Measurements from ENCODE around the gene ZFPM1.

ZFPM1 gene

GRCh38 chr16:88486398-88487123, 33.5 kb downstream of the ZFPM1 start:
- no peak for TF ChIP-seq GABPA (IDR thresholded peaks at IDR 0.05; ENCODE audit: low read depth)
- TF ChIP-seq, protein P1, sequence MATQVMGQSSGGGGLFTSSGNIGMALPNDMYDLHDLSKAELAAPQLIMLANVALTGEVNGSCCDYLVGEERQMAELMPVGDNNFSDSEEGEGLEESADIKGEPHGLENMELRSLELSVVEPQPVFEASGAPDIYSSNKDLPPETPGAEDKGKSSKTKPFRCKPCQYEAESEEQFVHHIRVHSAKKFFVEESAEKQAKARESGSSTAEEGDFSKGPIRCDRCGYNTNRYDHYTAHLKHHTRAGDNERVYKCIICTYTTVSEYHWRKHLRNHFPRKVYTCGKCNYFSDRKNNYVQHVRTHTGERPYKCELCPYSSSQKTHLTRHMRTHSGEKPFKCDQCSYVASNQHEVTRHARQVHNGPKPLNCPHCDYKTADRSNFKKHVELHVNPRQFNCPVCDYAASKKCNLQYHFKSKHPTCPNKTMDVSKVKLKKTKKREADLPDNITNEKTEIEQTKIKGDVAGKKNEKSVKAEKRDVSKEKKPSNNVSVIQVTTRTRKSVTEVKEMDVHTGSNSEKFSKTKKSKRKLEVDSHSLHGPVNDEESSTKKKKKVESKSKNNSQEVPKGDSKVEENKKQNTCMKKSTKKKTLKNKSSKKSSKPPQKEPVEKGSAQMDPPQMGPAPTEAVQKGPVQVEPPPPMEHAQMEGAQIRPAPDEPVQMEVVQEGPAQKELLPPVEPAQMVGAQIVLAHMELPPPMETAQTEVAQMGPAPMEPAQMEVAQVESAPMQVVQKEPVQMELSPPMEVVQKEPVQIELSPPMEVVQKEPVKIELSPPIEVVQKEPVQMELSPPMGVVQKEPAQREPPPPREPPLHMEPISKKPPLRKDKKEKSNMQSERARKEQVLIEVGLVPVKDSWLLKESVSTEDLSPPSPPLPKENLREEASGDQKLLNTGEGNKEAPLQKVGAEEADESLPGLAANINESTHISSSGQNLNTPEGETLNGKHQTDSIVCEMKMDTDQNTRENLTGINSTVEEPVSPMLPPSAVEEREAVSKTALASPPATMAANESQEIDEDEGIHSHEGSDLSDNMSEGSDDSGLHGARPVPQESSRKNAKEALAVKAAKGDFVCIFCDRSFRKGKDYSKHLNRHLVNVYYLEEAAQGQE (IDR thresholded peaks at IDR 0.05; ENCODE audit: insufficient replicate concordance, low read depth) = no peak
- no peak for TF ChIP-seq SPI1 (IDR thresholded peaks at IDR 0.05; ENCODE audit: borderline replicate concordance, low read depth)
- TF ChIP-seq POLR2AphosphoS5 (IDR thresholded peaks at IDR 0.05; ENCODE audit: low read depth) = no peak
- TF ChIP-seq CTCF (IDR thresholded peaks at IDR 0.05; ENCODE audit: insufficient read depth, low read length) = no peak
- Histone ChIP-seq H3K4me3 (replicated peaks; ENCODE audit: insufficient read depth, low read length) (no peak overlapping the region), H3K27me3 (ENCODE audit: insufficient read depth, poor library complexity, severe bottlenecking) (no peaks in the 10 kb centered on the region), H3K27ac (replicated peaks) (no peak overlapping the region)
- DNase-seq (ENCODE audit: low read depth in 1 of 2, low spot score in 1 of 2) = no peak

DNA sequence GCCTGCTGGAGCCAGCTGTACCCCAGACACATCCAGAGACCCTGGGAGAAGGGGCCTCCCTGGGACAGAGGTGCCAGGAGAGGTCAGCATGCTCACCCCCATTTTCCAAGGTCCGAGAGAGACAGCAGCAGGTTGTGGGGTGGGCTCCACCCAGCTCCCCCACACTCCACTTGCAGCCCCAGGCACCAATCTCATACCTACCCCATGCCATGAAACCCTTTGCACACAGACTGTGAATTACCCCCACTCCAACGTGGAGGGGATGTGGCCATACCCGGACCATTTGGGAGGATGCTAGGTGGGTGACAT, 34.0 kb downstream of the ZFPM1 start:
- DNase-seq (ENCODE audit: low read depth in 1 of 2, low spot score in 1 of 2) = no peak
- Histone ChIP-seq H3K27ac (replicated peaks) (no peak overlapping the region), H3K27me3 (ENCODE audit: insufficient read depth, poor library complexity, severe bottlenecking) (no peaks in the 10 kb centered on the region), H3K4me3 (replicated peaks; ENCODE audit: insufficient read depth, low read length) (no peak overlapping the region)
- no peak for TF ChIP-seq POLR2AphosphoS5 (IDR thresholded peaks at IDR 0.05; ENCODE audit: low read depth)
- TF ChIP-seq, protein P1 (IDR thresholded peaks at IDR 0.05; ENCODE audit: insufficient replicate concordance, low read depth) = no peak
- no peak for TF ChIP-seq SPI1 (IDR thresholded peaks at IDR 0.05; ENCODE audit: borderline replicate concordance, low read depth)
- no peak for TF ChIP-seq CTCF (IDR thresholded peaks at IDR 0.05; ENCODE audit: insufficient read depth, low read length)

- no peak for DNase-seq (ENCODE audit: low read depth in 1 of 2, low spot score in 1 of 2)
- H3K27me3 ChIP-seq (ENCODE audit: insufficient read depth, poor library complexity, severe bottlenecking) = no peaks in the 10 kb centered on the region
- no peak overlapping the region for H3K27ac ChIP-seq (replicated peaks)
- TF ChIP-seq CTCF (IDR thresholded peaks at IDR 0.05; ENCODE audit: insufficient read depth, low read length) = no peak
- no peak for TF ChIP-seq GABPA (IDR thresholded peaks at IDR 0.05; ENCODE audit: low read depth)
- no peak for TF ChIP-seq POLR2AphosphoS5 (IDR thresholded peaks at IDR 0.05; ENCODE audit: low read depth)
- TF ChIP-seq SPI1 (IDR thresholded peaks at IDR 0.05; ENCODE audit: borderline replicate concordance, low read depth) = no peak
- TF ChIP-seq, protein P1 (IDR thresholded peaks at IDR 0.05; ENCODE audit: insufficient replicate concordance, low read depth) = no peak
- no peak overlapping the region for H3K4me3 ChIP-seq (replicated peaks; ENCODE audit: insufficient read depth, low read length)
Observed at GRCh38 chr16:88487920-88488851, 35.1 kb downstream of the ZFPM1 start.

All from HL-60 (cell line).